Measurements from ENCODE around the gene C14orf119.

- TF ChIP-seq CTCF (conservative IDR thresholded peaks at IDR 0.05; ENCODE audit: low read depth, low read length), result no peak
- TF ChIP-seq EZH2 (IDR thresholded peaks at IDR 0.05; ENCODE audit: borderline replicate concordance, low read depth, low read length, poor library complexity, severe bottlenecking), result no peak
Observed at GRCh38 chr14:23094666-23095195, 574 bp upstream of the C14orf119 start, which contains the start of gene ACIN1.

Data from A673 (cell line).